Measurements from ENCODE around the gene SGCD.

SGCD gene

GRCh38 chr5:156759156-156759555 is 432.2 kb downstream of the SGCD start:
- no peak for ATAC-seq
- TF ChIP-seq, protein P1, sequence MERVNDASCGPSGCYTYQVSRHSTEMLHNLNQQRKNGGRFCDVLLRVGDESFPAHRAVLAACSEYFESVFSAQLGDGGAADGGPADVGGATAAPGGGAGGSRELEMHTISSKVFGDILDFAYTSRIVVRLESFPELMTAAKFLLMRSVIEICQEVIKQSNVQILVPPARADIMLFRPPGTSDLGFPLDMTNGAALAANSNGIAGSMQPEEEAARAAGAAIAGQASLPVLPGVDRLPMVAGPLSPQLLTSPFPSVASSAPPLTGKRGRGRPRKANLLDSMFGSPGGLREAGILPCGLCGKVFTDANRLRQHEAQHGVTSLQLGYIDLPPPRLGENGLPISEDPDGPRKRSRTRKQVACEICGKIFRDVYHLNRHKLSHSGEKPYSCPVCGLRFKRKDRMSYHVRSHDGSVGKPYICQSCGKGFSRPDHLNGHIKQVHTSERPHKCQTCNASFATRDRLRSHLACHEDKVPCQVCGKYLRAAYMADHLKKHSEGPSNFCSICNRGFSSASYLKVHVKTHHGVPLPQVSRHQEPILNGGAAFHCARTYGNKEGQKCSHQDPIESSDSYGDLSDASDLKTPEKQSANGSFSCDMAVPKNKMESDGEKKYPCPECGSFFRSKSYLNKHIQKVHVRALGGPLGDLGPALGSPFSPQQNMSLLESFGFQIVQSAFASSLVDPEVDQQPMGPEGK (CRISPR knock-in tag; IDR thresholded peaks at IDR 0.05; ENCODE audit: borderline replicate concordance) = no peak
- TF ChIP-seq ZNF8 (CRISPR knock-in tag; IDR thresholded peaks at IDR 0.05) (no peak), ESRRG (CRISPR knock-in tag; IDR thresholded peaks at IDR 0.05) (no peak)
- TF ChIP-seq, protein P2, sequence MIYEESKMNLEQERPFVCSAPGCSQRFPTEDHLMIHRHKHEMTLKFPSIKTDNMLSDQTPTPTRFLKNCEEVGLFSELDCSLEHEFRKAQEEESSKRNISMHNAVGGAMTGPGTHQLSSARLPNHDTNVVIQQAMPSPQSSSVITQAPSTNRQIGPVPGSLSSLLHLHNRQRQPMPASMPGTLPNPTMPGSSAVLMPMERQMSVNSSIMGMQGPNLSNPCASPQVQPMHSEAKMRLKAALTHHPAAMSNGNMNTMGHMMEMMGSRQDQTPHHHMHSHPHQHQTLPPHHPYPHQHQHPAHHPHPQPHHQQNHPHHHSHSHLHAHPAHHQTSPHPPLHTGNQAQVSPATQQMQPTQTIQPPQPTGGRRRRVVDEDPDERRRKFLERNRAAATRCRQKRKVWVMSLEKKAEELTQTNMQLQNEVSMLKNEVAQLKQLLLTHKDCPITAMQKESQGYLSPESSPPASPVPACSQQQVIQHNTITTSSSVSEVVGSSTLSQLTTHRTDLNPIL (CRISPR knock-in tag; IDR thresholded peaks at IDR 0.05; ENCODE audit: low read depth) = no peak

DNA sequence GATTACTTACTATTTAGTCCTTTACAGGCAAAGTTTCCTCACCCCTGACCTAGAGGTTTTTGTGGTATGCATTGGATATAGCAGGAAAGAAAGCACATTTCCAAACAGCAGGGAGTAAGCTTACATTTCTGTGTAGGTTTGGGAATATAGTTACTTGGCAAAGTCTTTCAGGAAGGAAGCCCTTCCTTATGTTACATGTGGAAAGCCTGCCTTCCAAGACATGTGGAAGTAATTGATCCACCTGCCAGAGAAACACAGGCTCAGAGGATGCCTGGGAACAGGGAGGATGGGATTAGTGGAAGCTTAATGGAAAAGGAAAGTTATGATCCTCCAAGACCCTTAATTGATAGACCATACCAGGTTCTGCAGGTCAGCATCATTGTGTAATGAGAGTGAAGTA is 435.8 kb downstream of the SGCD start:
- no peak for ATAC-seq
- TF ChIP-seq ARNTL (CRISPR knock-in tag; IDR thresholded peaks at IDR 0.05; ENCODE audit: borderline replicate concordance, low read depth) = no peak

DNA sequence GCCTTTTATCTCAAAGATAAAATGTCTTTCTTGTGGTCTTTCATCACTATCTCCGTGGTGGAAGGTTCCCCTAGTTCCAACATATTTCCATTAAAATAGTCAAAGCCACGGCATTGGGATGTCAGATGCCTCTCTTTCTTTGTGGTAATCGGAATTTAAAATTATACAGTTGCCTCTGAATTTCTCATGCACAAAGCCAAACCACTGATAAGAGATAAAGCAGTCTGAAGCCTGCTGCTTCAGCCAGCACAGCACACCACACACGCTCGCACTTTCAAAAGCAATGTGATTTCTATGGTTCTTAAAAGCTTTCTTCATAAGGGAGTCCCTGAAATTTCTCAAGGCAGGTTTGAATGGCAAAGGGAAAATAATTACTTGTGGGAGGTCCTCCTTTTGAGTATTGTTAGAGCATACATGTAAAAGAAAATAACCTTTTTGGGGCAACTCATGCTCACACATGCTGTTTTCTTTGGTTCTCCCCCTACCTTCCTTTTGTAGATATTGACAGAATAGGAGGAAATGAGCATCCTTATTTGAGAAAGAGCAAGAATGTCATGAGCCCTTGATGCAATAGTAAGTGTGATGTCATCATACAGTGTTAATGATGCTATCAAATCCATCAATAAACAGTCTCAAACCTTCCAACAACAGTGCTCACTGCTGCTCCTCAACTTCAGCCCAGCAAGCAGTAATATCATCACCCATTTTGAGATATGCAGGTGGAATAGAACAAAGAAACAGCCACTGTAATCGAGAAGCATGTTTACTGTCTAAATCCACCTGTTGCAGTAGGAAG is 437.4 kb downstream of the SGCD start:
- TF ChIP-seq GLIS3 (CRISPR knock-in tag; IDR thresholded peaks at IDR 0.05) (no peak), ESRRG (CRISPR knock-in tag; IDR thresholded peaks at IDR 0.05) (no peak), ZNF565 (CRISPR knock-in tag; conservative IDR thresholded peaks at IDR 0.05; ENCODE audit: low read depth) (no peak), PPARA (CRISPR knock-in tag; IDR thresholded peaks at IDR 0.05; ENCODE audit: borderline replicate concordance) (no peak), TCF4 (CRISPR knock-in tag; IDR thresholded peaks at IDR 0.05; ENCODE audit: borderline replicate concordance) (no peak), ZFP30 (CRISPR knock-in tag; IDR thresholded peaks at IDR 0.05) (no peak), ZNF70 (CRISPR knock-in tag; IDR thresholded peaks at IDR 0.05) (no peak), ARNTL (CRISPR knock-in tag; IDR thresholded peaks at IDR 0.05; ENCODE audit: borderline replicate concordance, low read depth) (no peak)
- TF ChIP-seq, protein P1 (CRISPR knock-in tag; IDR thresholded peaks at IDR 0.05; ENCODE audit: borderline replicate concordance) = no peak
- TF ChIP-seq, protein P3, sequence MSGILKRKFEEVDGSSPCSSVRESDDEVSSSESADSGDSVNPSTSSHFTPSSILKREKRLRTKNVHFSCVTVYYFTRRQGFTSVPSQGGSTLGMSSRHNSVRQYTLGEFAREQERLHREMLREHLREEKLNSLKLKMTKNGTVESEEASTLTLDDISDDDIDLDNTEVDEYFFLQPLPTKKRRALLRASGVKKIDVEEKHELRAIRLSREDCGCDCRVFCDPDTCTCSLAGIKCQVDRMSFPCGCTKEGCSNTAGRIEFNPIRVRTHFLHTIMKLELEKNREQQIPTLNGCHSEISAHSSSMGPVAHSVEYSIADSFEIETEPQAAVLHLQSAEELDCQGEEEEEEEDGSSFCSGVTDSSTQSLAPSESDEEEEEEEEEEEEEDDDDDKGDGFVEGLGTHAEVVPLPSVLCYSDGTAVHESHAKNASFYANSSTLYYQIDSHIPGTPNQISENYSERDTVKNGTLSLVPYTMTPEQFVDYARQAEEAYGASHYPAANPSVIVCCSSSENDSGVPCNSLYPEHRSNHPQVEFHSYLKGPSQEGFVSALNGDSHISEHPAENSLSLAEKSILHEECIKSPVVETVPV (CRISPR knock-in tag; IDR thresholded peaks at IDR 0.05) = no peak
- TF ChIP-seq, protein P4, sequence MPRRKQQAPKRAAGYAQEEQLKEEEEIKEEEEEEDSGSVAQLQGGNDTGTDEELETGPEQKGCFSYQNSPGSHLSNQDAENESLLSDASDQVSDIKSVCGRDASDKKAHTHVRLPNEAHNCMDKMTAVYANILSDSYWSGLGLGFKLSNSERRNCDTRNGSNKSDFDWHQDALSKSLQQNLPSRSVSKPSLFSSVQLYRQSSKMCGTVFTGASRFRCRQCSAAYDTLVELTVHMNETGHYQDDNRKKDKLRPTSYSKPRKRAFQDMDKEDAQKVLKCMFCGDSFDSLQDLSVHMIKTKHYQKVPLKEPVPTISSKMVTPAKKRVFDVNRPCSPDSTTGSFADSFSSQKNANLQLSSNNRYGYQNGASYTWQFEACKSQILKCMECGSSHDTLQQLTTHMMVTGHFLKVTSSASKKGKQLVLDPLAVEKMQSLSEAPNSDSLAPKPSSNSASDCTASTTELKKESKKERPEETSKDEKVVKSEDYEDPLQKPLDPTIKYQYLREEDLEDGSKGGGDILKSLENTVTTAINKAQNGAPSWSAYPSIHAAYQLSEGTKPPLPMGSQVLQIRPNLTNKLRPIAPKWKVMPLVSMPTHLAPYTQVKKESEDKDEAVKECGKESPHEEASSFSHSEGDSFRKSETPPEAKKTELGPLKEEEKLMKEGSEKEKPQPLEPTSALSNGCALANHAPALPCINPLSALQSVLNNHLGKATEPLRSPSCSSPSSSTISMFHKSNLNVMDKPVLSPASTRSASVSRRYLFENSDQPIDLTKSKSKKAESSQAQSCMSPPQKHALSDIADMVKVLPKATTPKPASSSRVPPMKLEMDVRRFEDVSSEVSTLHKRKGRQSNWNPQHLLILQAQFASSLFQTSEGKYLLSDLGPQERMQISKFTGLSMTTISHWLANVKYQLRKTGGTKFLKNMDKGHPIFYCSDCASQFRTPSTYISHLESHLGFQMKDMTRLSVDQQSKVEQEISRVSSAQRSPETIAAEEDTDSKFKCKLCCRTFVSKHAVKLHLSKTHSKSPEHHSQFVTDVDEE (CRISPR knock-in tag; IDR thresholded peaks at IDR 0.05) = no peak
- no peak for ATAC-seq

GRCh38 chr5:156774273-156774672 is 447.3 kb downstream of the SGCD start:
- ATAC-seq = no peak
- TF ChIP-seq ZFP30 (CRISPR knock-in tag; IDR thresholded peaks at IDR 0.05) (no peak), ZFP3 (CRISPR knock-in tag; IDR thresholded peaks at IDR 0.05) (no peak), ZNF8 (CRISPR knock-in tag; IDR thresholded peaks at IDR 0.05) (no peak), BACH2 (CRISPR knock-in tag; IDR thresholded peaks at IDR 0.05; ENCODE audit: borderline replicate concordance) (no peak), ESRRG (CRISPR knock-in tag; IDR thresholded peaks at IDR 0.05) (no peak), PPARA (CRISPR knock-in tag; IDR thresholded peaks at IDR 0.05; ENCODE audit: borderline replicate concordance) (no peak), GLIS3 (CRISPR knock-in tag; IDR thresholded peaks at IDR 0.05) (no peak), SNAI2 (CRISPR knock-in tag; IDR thresholded peaks at IDR 0.05) (no peak), ISL1 (CRISPR knock-in tag; IDR thresholded peaks at IDR 0.05) (no peak), RARB (CRISPR knock-in tag; IDR thresholded peaks at IDR 0.05) (no peak), POU6F1 (CRISPR knock-in tag; IDR thresholded peaks at IDR 0.05; ENCODE audit: borderline replicate concordance, low read depth) (no peak), TOX (CRISPR knock-in tag; IDR thresholded peaks at IDR 0.05; ENCODE audit: borderline replicate concordance) (no peak), TCF4 (CRISPR knock-in tag; IDR thresholded peaks at IDR 0.05; ENCODE audit: borderline replicate concordance) (no peak)
- TF ChIP-seq, protein P3 (CRISPR knock-in tag; IDR thresholded peaks at IDR 0.05) = no peak
